HG02973 (cell line): ENCODE results near the gene MAP3K20.
A peak's percentile ranks its signal among the peaks of the same experiment; 100 is the strongest.
"Not testable (repeated sequence)": the region's sequence is repeated elsewhere in the genome, so short reads cannot be mapped to it uniquely, and the experiment has no call there.

Experiments
- ATAC-seq: cut with Tn5 transposase; IDR thresholded peaks from one replicate; pipeline ENCODE4 v1.9.1; 2021; ENCODE audit warnings: moderate library complexity; ENCODE audit not compliant: unreplicated experiment

The MAP3K20 gene

DNA sequence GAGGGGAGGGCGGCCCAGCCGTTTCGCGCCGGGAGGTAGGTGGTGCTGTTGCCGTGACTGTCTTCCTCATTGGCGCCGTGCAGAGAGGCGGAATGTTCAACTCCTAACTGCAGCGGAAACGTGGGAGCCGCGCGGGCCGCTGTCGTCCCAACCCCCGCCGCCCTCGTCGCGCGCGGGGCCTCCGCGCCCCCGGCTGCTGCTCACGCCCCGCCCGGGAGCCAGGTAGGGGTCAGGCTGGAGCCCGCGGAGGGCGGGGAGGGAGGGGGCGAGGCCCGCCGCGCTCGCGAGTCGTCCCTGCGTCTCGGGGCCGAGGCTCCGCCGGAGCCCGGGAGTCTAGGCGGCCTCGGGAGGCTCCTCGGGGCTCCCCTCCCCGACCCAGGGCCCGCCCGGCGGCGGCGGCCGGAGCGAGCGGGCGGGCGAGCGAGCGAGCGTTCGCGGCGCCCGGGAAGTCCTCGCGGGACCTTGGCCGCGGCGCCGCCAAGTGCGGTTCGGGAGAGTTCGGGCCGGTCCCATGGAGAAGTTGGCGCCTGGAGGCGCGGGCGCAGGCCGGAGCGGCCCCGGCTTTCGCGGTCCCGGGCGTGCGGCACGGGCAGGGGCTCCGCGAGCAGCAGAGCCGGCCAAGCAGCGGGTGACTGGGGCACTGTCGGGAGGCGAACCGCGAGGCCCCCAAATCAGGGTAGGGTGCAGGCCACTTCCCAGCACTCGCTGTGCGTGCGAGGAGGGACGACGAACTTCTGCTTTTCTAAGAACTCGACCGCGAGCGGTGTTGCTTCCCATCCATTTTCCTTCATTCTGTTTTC lies at the start of gene MAP3K20:
MAP3K20 (plus strand) TSS at position 66 of the 800 bp plus-strand sequence. CDS start 15,186 bp downstream, outside the sequence.
- ATAC-seq = peak; percentile 64

DNA sequence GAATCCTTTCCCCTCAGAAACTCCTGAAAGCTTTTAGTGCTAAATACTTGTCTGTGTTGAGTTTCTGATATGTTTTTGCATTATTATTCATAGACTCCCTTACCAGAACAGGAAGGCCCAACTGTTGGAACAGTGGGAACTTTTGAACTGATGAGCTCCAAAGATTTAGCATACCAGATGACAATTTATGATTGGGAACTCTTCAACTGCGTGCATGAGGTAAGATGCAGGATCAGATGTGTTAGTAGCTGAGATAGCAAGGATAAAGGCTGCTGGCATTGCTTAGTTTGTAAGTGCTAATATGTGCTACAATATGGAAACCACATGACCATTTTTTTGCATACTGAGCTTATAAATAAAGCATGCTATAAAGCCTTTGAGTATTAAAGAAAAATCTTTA lies 49.2 kb upstream of the MAP3K20 start:
- ATAC-seq = no peak

DNA sequence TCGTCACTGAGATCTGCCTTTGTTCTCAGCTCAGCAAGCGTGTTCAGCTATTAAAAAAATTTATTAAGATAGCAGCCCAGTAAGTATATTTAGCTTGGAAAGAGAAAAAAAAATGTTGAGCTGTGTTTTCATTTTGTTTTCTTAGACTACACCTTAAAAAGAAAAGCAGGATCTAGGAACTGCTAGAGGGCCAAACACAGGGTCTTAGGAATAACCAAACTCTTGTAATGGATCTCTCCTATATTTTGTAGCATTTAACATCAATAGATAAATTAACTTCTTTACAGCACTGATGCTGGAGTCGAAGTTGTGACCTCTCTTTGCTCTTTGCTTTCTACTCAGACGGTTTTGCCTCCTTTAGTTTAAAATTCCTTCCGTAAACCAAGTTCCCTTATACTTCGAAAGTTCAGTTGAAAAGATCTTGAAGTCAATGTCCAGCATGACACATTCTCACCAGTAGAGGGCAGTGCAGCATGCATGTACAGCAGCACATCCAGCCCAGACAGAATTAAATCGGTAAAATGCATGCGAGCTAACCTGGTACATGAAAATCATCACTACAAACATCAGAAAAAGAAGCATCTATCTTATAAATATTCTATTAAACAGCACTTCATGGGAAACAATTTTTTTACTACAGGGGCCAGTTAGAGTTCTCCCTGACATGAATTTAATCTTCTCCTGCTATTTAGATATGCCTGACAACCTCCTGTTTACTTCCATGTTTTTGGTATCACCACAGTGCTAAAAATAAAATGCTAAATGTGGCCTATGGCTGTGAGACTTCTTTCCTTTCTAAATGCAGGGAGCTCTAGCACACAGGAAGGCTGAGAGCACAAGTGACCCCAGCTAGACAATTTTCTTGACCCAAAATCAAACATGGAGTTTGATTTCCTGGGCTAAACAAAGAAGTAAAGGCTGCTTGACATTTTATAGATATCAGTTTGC lies 48.2 kb upstream of the MAP3K20 start:
- no peak for ATAC-seq

DNA sequence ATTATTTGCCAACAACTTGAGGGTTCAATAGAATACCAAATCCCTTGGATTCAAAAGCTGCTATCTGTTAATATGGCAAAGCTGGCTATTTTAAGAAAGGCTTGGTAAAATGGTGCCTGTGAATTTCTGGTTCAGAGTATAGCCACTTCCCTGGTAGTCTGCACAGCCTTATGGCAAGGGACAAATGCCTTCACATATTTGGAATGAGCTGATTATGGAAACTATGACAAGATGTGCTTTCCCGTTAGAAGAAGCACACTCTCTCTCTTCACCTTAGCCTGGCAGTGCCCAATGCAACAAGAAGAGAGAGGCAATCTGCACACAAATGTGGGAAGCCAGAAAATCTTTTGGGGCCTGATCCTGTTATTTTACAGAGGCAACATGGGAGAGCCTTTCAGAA lies 47.5 kb upstream of the MAP3K20 start:
- ATAC-seq = no peak

GRCh38 chr2:173028671-173029070 lies 47.0 kb upstream of the MAP3K20 start:
- ATAC-seq = no peak

DNA sequence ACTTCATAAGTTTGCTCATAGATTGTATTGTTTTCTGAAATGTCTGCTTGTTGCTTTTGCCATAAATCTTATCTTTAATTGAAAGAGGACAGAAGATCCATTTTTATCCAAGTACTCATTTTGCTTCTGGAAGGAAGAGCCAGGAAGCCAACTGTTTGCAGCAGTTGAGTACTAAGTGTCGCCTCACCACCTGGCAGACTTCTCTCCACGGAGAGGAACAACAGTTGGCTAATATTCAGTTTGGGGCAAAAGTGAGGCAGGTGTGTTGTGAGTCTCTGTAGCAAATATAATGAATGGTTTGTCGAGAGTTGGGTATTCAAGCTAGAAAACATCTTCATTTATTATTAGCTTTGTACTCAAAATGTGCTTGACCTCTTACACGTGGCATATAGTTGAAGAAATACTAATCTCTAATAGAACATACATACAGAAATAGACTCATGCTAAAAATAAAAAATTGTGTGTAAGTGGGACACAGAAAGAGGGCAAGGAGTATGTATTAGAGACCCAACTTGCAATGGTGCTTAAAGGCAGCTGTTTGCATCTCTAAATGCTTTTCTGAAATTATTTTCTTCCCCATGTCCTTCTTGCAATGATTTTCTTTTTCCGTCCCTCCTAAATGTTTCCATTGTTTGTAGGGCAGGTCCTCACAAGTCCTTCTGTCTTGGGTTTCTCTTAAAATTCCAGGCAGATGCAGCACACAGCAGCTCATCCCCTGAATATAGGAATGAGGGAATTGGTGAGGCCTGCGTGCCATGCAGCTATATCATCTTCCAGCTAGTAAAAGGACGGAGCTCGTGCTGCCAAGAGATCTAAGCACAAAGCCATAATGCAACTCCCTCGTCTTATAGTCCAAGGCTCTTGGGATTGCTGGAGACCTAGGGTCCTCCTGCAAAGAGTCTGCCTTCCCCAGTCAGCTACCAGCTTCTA lies 44.8 kb upstream of the MAP3K20 start:
- no peak for ATAC-seq

DNA sequence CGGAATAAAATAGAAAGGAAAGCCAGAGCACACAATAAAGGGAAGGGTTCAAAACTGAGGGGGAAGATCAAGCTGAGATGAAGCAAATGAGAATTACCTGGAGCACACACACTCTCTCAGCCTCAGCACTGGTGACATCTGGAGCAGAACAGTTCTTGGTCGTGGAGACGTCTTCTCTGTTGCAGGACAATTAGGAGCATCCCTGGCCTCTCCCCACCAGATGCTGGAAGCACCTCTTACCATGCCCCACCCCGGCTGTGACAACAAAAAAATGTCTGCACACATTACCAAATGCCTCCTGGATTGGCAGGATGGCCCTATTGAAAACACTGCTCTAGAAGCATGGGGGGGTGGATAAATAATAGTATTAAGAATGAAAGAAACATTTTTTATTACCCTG lies 43.6 kb upstream of the MAP3K20 start:
- ATAC-seq = no peak

GRCh38 chr2:173033084-173033483 lies 42.6 kb upstream of the MAP3K20 start:
- ATAC-seq = no peak

GRCh38 chr2:173034143-173034542 lies 41.5 kb upstream of the MAP3K20 start:
- no peak for ATAC-seq

GRCh38 chr2:173037245-173038120 lies 38.2 kb upstream of the MAP3K20 start:
- no peak for ATAC-seq

- ATAC-seq = not testable (repeated sequence)
These were observed 37.4 kb upstream of the MAP3K20 start for GRCh38 chr2:173038257-173038656.

DNA sequence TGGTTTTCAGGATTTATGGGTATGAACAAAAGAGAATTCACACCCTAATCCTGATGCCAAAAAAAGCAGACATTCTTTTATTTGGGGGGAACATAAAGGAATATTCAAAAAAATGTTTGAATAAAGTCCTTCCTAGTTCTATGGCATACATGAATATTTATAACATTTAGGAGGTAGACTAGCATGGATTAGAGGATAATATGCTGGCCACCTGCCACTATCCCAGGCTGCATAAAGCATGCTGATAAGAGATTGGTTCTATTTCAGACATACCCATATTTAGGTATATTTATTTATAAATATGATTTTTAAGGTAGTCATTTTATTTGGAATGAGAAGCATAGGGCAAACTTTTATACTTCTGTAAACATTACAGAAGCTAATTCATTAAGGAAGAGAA lies 34.9 kb upstream of the MAP3K20 start:
- ATAC-seq = no peak

DNA sequence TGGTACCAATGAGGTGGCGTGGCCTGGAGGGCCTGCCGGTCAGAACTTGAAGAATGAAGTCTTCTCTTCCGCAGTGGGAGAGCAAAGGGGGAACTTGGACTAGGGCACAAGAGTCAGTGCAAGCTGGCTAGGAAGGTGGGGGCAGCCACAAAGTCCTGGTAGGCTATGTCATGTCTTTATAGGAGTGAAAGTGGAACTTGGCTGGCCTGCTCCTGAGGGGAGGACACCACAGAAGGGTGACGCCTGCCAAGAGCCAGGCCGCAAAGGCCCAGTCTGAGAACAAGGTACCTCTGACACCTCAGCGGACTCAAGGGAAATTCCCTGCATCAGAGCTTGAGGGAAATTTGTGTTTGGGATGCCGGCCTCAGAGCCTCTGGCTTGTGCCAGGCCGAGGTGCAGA lies 32.2 kb upstream of the MAP3K20 start:
- no peak for ATAC-seq

GRCh38 chr2:173043897-173044519 lies 31.6 kb upstream of the MAP3K20 start:
- ATAC-seq = no peak

DNA sequence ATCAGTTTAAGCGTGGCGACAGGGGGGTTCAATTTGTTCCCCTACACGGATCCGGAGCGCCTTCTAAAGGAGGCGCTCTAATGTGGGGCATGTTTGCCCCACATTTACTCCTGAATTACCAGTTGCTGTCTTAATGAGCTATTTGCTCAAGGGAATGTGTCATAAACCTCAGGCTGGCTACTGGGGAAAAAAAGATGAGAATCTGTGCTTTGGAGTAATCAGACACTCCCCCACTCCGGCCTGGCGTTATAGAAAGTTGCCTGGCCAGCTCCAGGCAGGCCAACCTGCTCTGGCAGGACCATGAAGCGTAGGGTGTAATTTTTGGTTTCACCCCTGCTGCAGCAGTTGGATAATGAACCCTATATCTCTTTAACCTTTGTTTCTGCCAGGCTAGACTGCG lies 31.0 kb upstream of the MAP3K20 start:
- ATAC-seq = no peak

DNA sequence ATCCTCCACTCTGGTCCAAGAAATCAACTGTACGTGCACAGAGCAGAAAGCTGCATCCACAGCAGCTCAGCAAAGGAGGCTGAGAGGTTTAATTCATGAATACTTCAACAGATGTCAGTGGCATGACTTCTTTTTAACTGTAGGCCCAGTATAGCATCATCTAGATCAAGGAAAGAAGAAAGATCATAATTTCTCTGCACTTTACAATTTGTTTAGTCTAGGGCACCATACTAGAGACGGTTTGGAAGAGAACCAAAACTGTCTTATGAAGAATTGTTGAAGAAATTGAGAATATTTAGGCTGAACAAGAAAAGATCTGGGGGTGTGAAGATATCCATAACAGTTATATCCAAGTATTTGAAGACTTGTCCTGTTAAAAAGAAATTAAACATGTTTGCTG lies 30.5 kb upstream of the MAP3K20 start:
- ATAC-seq = no peak

GRCh38 chr2:173048522-173048896 lies 27.1 kb upstream of the MAP3K20 start:
- no peak for ATAC-seq

- ATAC-seq = peak; percentile 93
These were observed 26.6 kb upstream of the MAP3K20 start for GRCh38 chr2:173048897-173049661.

- no peak for ATAC-seq
These were observed 25.8 kb upstream of the MAP3K20 start for GRCh38 chr2:173049831-173050230.
